ENCODE data around the gene CUL7.

- no peak for TF ChIP-seq ZBTB33 (IDR thresholded peaks at IDR 0.05; ENCODE audit: extremely low read depth, insufficient replicate concordance, low read length)
- no peak for TF ChIP-seq MAX (IDR thresholded peaks at IDR 0.05)
- TF ChIP-seq CTCF (IDR thresholded peaks at IDR 0.05 in 2 of 3, conservative IDR thresholded peaks at IDR 0.05 in 1 of 3; ENCODE audit: borderline replicate concordance in 1 of 3, insufficient read depth in 1 of 3, low read depth in 2 of 3, low read length in 2 of 3): no peak
- TF ChIP-seq EZH2 (IDR thresholded peaks at IDR 0.05): no peak
- TF ChIP-seq POLR2A (IDR thresholded peaks at IDR 0.05; ENCODE audit: borderline replicate concordance, extremely low read depth, insufficient read depth, insufficient read length): no peak
- no peak for TF ChIP-seq ATF3 (IDR thresholded peaks at IDR 0.05)
- no peak for TF ChIP-seq POLR2AphosphoS5 (IDR thresholded peaks at IDR 0.05; ENCODE audit: low read depth, low read length)
- no peak for TF ChIP-seq JUND (IDR thresholded peaks at IDR 0.05)
- TF ChIP-seq EGR1 (IDR thresholded peaks at IDR 0.05; ENCODE audit: low read depth): no peak
These were observed 20.0 kb downstream of the CUL7 start for GRCh38 chr6:43033496-43034189.

Measured in HCT116 (cell line).